Measurements from ENCODE around the gene HLA-F.

- TF ChIP-seq MAX (IDR thresholded peaks at IDR 0.05; ENCODE audit: low read depth, low read length) (no peak), CTCF (IDR thresholded peaks at IDR 0.05; ENCODE audit: low read depth, low read length) (no peak), POLR2A (IDR thresholded peaks at IDR 0.05; ENCODE audit: extremely low read depth, insufficient read length) (no peak), MYC (IDR thresholded peaks at IDR 0.05; ENCODE audit: low read depth, low read length) (no peak)
Observed at GRCh38 chr6:29745855-29746449, 22.7 kb downstream of the HLA-F start.
